HG02973 (cell line): ENCODE results near the gene VRK2.
"Not testable (repeated sequence)": the region's sequence is repeated elsewhere in the genome, so short reads cannot be mapped to it uniquely, and the experiment has no call there.

Source experiments
- ATAC-seq: cut with Tn5 transposase; IDR thresholded peaks from one replicate; pipeline ENCODE4 v1.9.1; 2021; ENCODE audit warnings: moderate library complexity; ENCODE audit not compliant: unreplicated experiment

Gene VRK2

DNA sequence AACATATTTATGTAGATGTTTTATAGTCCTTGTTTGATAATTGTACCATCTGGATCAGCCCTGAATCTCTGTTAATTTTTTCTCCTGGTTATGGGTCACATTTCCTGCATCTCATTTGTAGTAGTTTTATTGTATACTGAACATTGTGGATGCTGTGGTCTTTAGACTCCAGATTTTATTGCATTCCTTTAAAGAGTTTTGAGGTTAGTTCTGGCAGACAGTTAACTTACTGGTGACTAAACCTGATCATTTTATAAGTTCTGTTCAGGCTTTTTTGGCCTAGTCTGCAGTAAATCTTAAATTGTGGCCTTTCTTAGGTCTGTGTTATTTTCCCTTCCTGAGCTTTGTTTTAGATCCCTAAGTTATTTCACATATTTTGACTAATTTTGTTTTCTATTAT lies 110.2 kb downstream of the VRK2 start:
- no peak for ATAC-seq

- ATAC-seq = no peak
Observed at GRCh38 chr2:58157754-58158153, 111.1 kb downstream of the VRK2 start.

DNA sequence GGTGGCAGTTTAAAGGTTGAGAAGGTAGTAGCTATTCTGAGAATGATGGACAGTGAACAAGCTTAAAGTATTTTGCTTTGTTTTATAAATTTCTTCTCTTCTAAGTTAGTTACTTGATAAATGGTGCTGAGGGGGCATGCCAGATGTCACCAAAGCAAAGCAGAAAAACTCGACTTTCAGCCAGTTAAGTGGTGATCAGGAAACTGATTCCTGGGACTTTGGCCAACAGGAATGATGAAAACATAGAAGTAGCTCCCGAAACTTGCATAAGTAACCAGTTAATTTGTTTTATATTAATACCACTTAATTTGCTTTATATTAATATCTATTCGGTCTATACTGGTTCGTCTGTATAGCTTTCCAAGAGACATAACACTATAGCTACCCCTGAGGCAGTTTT lies 111.9 kb downstream of the VRK2 start:
- no peak for ATAC-seq

DNA sequence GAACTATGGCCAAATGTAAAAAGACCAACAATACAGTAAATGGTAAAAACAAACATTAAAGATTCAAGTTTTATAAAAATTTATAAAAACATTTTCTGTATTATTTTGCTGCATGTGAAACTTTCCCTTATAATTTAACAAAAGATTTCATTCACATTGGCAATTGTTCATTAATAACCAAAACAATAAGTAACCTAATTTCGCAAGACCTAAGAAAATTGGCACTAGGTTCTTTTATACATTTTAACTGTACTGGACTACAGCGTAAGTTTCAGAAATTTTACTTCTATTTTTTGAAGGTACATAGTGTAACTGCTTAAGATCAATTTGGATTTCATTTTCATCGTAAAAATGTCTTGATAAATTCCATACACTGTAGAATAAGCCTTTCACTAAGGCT lies 117.3 kb downstream of the VRK2 start:
- ATAC-seq = no peak

DNA sequence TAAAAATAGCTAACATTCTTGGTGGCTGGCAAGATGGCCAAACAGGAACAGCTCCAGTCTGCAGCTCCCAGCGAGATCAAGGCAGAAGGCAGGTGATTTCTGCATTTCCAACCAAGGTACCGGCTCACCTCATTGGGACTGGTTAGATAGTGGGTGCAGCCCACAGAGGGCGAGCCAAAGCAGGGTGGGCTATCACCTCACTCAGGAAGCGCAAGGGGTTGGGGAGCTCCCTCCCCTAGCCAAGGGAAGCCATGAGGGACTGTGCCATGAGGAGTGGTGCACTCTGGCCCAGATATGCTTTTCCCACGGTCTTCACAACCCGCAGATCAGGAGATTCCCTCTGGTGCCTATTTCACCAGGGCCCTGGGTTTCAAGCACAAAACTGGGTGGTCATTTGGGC lies 121.5 kb downstream of the VRK2 start:
- not testable (repeated sequence) for ATAC-seq

DNA sequence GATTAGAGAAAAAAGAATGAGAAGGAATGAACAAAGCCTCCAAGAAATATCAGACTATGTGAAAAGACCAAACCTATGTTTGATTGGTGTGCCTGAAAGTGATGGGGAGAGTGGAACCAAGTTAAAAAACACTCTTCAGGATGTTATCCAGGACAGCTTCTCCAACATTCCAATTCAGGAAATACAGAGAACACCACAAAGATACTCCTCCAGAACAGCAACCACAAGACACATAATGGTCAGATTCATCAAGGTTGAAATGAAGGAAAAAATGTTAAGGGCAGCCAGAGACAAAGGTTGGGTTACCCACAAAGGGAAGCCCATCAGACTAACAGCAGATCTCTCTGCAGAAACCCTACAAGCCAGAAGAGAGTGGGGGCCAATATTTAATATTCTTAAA lies 123.2 kb downstream of the VRK2 start:
- ATAC-seq = not testable (repeated sequence)

DNA sequence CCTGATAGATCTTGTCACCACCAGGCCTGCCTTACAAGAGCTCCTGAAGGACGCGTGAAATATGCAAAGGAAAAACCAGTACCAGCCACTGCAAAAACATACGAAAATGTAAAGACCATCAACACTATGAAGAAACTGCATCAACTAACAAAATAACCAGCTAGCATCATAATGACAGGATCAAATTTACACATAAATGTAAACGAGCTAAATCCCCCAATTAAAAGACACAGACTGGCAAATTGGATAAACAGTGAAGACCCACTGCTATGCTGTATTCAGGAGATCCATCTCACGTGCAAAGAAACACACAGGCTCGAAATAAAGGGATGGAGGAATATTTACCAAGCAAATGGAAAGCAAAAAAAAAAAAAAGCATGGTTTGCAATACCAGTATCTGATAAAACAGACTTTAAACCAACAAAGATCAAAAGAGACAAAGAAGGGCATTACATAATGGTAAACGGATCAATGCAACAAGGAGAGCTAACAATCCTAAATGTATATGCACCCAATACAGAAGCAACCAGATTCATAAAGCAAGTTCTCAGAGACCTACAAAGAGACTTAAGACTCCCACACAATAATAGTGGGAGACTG lies 123.8 kb downstream of the VRK2 start:
- not testable (repeated sequence) for ATAC-seq

DNA sequence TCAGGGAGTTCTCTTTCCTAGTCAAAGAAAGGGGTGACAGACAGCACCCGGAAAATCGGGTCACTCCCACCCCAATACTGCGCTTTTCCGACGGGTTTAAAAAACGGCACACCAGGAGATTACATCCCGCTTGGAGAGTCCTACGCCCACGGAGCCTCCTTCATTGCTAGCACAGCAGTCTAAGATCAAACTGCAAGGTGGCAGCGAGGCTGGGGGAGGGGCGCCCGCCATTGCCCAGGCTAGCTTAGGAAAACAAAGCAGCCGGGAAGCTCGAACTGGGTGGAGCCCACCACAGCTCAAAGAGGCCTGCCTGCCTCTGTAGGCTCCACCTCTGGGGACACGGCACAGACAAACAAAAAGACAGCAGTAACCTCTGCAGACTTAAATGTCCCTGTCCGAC lies 125.2 kb downstream of the VRK2 start:
- not testable (repeated sequence) for ATAC-seq

DNA sequence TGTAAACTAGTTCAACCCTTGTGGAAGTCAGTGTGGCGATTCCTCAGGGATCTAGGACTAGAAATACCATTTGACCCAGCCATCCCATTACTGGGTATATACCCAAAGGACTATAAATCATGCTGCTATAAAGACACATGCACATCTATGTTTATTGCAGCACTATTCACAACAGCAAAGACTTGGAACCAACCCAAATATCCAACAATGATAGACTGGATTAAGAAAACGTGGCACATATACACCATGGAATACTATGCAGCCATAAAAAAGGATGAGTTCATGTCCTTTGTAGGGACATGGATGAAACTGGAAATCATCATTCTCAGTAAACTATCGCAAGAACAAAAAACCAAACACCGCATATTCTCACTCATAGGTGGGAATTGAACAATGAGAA lies 130.6 kb downstream of the VRK2 start:
- not testable (repeated sequence) for ATAC-seq

- not testable (repeated sequence) for ATAC-seq
Observed at GRCh38 chr2:58180175-58180574, 133.6 kb downstream of the VRK2 start.

- no peak for ATAC-seq
Observed at GRCh38 chr2:58180635-58181034, 134.0 kb downstream of the VRK2 start.

DNA sequence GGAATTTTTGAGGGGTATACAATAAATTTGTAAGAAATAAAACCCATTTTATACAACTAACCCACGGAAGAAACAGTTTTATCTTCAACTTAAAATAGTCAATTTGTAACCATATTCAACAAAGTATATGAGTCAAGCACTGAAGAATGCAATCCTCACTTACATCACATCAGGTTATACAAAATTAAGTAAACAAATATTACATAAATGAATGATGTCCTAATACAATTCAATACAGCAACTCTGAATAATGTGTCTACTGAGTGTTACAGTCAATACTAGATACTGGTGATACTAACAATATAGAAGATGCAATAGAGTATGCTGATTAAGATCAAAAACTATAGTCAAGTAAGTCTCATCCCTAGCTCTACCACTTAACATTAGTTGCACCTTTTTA lies 135.9 kb downstream of the VRK2 start:
- no peak for ATAC-seq

- ATAC-seq = no peak
Observed at GRCh38 chr2:58186501-58186900, 139.9 kb downstream of the VRK2 start.

DNA sequence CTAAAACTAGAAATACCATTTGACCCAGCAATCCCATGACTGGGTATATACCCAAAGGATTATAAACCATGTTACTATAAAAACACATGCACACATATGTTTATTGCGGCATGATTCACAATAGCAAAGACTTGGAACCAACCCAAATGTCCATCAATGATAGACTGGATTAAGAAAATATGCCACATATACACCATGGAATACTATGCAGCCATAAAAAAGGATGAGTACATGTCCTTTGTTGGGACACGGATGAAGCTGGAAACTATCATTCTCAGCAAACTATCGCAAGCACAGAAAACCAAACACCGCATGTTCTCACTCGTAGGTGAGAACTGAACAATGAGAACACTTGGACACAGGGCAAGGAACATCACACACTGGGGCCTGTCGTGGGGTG lies 140.4 kb downstream of the VRK2 start:
- ATAC-seq = not testable (repeated sequence)

DNA sequence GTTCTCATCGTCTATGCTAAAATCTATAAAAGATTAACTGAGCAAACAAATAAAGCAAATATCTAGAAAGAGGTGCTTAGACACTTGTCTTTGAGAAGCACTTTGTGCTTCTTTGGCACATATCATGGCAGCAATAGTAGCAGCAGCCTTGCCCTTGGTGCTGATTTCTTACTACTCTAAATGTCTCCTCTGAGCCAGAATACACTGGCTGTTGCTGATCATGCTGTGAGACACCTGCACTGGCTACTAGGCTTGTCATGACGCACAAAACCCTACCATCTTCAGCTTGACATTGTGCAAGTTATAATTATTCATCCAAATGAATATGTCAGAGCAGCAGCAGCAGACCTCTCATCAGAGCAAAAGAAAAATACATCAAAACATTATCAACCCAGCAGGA lies 147.9 kb downstream of the VRK2 start:
- no peak for ATAC-seq

GRCh38 chr2:58195662-58196061 lies 149.1 kb downstream of the VRK2 start:
- no peak for ATAC-seq

DNA sequence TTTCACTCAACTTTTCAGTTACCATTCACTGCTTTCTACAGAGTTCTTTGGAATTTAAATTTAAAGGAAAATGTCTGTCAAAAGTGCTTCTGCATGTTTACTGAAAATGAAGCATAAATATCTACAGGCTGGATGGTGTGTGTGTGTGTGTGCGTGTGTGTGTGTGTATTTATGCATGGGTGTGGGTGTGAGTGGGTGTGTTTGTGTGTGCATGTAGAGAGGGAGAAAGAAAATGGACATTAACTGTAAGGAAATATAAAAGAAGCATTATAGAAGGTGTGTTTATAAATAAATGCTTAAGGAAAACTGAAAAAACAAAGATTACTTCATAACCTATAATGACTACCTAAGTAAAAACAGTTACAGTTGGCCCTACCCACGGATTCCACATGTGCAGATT lies 151.3 kb downstream of the VRK2 start:
- ATAC-seq = no peak

DNA sequence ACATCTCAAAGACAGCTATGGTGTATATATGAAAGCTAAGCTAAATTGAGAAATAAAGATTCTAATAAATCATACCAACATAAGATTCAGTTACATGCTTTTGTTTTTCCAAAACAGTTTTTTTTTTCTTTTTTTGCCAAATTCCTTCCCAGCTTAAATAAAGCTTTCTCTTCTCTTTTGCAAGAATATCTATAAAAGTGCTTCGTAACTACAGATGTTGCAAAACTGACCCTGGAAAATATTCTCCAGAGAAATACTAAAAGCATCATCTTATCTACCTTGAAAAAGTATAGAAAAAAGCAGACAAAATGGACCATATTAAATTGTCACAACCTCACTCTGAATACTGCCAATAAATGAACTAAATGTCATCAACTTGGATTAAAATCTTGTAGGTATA lies 155.8 kb downstream of the VRK2 start:
- ATAC-seq = no peak

DNA sequence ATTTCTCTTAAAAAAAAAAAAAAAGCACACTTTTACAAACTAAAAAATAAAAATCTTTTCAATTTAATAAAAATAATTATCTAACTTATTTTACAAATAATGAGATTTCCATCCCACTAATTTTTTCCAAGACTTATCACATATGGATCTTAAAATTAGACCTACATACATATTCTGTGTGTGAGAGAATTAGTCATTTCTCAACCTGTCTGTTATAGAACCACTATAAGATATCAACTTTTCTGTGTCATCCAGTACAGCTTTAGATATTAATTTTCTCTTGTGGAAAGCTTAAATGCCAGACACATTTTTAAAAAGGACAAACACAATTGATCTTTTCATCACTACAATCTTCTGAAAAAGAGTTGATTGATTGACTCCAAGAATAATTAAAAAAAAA lies 156.4 kb downstream of the VRK2 start:
- ATAC-seq = no peak

GRCh38 chr2:58204195-58204959 lies 157.8 kb downstream of the VRK2 start:
- ATAC-seq = no peak

GRCh38 chr2:58206785-58207184 lies 160.2 kb downstream of the VRK2 start:
- ATAC-seq = no peak

DNA sequence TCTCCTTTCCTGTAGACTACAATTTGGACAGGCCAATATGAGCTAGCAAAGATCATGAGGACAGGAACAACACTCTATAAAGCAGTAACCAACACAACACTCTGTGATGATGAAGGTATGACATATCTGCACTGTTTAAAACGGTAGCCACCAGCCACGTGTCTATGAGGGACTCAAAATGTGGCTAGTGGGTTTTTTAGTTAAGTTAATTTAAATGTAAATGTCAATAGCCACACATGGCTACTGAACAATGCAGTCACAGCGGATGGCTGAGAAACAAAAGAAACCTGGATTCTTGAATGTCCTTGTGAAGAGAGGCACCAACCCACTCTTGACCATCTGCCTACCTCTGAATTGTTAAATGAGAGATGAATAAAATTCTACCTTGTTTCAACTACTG lies 160.6 kb downstream of the VRK2 start:
- ATAC-seq = no peak
